AG04449 (cell line): ENCODE data around the gene MAG.

Source experiments
- CTCF ChIA-PET: fragments of 350-600 bp; formaldehyde crosslinking; extraction: SDS; loops from one replicate; lab custom pipeline; 2021; ENCODE audit warnings: antibody characterized with exemption; lab: Yijun Ruan, JAX
- POLR2A ChIA-PET: fragments of 400-600, 350-600 bp; formaldehyde crosslinking; extraction: SDS; loops from one replicate; lab custom pipeline; 2020; ENCODE audit warnings: antibody characterized with exemption, inconsistent platforms; lab: Yijun Ruan, JAX
- DNase-seq: peaks from one replicate; pipeline ENCODE4 v3.0.0-alpha.2; 2010; ENCODE audit warnings: low read depth, low spot score
- H3K4me3 ChIP-seq: 2 replicates; pipeline ENCODE4 v1.5.1; 2011; ENCODE audit warnings: low read depth, mild to moderate bottlenecking, control low read depth, low read length
- CTCF ChIP-seq: IDR thresholded peaks from one replicate; pipeline ENCODE4 v1.5.1; 2011; ENCODE audit warnings: mild to moderate bottlenecking, moderate library complexity, low read length, control low read depth, inconsistent platforms; ENCODE audit not compliant: insufficient read depth; ENCODE audit errors: missing control alignments

The MAG gene

DNA sequence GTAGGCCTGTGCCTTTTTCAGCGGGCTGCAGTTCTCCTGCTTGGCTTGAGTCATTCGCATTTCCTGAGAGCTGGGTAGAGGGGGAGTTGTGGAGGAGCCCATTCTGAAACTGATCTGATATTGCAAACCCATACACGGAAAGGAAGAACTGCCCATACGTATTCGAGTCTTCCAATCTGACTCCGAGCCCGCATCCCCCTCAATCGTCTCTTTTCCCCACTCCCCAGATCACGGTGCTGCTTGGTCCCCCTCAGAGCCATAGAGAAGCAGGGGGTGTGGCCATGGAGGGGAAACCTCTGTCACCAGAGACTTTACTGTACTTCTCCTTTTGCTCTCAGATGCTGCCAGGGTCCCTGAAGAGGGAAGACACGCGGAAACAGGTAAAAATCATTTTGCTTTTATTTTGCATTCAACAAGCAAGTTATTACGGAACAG lies 36.9 kb downstream of the MAG start, which contains the start of gene CD22:
CD22 (plus strand) TSS at position 337 of the 435 bp plus-strand sequence. CDS start 2,854 bp downstream, outside the sequence.
- POLR2A ChIA-PET: no interaction called here
- CTCF ChIA-PET: no interaction called here
- H3K4me3 ChIP-seq: no peak within 1 kb of the TSS
- no peak for TF ChIP-seq CTCF
- DNase-seq: no peak

DNA sequence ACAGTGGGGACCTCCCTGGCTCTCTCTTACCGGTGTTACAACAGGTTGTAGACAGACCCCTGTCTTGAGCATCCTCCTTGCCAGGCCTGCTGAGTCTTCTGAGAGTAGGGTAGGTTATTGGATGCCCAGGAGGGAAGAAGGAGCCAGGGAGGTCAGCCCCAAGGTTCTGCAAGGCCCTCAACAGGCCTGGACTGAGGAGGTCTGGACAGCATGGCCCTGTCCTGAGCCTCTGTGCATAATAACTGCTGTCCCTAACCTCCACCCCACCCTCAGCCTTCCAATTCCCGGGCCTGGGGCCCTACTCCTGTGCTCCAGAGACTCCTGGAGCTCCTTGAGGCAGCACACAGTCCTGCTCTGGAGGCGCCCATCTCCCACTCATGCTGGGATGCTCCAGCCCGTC lies 37.4 kb downstream of the MAG start:
- DNase-seq: no peak
- no peak for TF ChIP-seq CTCF
- H3K4me3 ChIP-seq: no peak overlapping the region
- CTCF ChIA-PET: no interaction called here
- POLR2A ChIA-PET: no interaction called here

- no peak overlapping the region for H3K4me3 ChIP-seq
- no peak for DNase-seq
- ChIA-PET POLR2A (no interaction called here), CTCF (no interaction called here)
- no peak for TF ChIP-seq CTCF
Measured at GRCh38 chr19:35330475-35330874, 38.5 kb downstream of the MAG start.

- ChIA-PET CTCF (interaction anchor here (0.6 kb wide), 1 partner anchor 160 kb away, joined by 3 read pairs; no protein-coding TSS in a partner anchor), POLR2A (no interaction called here)
- TF ChIP-seq CTCF: no peak
- H3K4me3 ChIP-seq: no peak overlapping the region
- DNase-seq: no peak
Measured at GRCh38 chr19:35331551-35332214, 39.7 kb downstream of the MAG start.

GRCh38 chr19:35332817-35333216 lies 40.9 kb downstream of the MAG start:
- H3K4me3 ChIP-seq: no peak overlapping the region
- ChIA-PET POLR2A (no interaction called here), CTCF (interaction anchor here (1.0 kb wide), 2 partner anchors 10 to 22 kb away, joined by 3 to 4 read pairs; no protein-coding TSS in a partner anchor)
- no peak for DNase-seq
- TF ChIP-seq CTCF: no peak

DNA sequence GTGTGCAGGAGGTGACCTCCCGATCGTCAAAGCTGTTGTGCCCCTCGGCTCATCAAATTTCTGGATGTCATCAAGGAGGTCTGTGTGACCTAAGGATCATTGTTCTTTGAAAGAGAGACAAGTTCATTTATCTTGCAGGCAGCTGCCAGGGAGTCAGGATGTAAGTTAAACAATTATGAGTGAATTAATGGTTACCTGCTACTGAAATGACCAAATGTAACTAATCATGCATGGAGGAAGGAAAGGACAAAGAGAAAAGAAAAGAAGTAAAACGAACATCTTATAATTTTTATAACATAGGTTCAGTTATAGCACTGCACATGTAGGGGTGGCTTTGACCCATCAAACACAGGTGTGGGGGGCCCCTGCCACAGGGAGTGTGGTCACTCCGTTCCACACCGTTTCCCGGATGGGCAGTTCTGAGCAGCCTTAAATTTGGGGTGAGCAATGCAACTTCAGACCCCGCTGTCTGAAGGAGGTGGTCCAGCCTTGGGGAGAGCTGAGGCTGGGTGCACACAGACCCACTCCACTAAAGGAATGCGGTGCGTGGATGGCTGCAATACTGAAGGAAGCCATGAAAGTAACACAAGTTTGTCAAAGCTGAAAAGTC lies 42.3 kb downstream of the MAG start:
- H3K4me3 ChIP-seq: no peak overlapping the region
- ChIA-PET POLR2A (no interaction called here), CTCF (interaction anchor here (0.7 to 1.0 kb wide), 2 partner anchors 18 to 815 kb away, joined by 3 to 4 read pairs; no protein-coding TSS in a partner anchor)
- no peak for DNase-seq
- TF ChIP-seq CTCF: no peak
